GM23248 (cell line): ENCODE data around the gene CASZ1.

Experiments used
- EZH2 ChIP-seq: fragments of 200-600 bp; sonication (generic); IDR thresholded peaks from 2 replicates; pipeline ENCODE4 v1.6.1; 2018; ENCODE audit warnings: antibody characterized with exemption, mild to moderate bottlenecking; ENCODE audit not compliant: insufficient read depth, poor library complexity, severe bottlenecking
- EZH2phosphoT487 ChIP-seq: fragments of 200-600 bp; sonication (generic); IDR thresholded peaks from 2 replicates; pipeline ENCODE4 v1.6.1; 2018; ENCODE audit warnings: antibody characterized with exemption, moderate library complexity, mild to moderate bottlenecking, low read depth; ENCODE audit not compliant: insufficient read depth

DNA sequence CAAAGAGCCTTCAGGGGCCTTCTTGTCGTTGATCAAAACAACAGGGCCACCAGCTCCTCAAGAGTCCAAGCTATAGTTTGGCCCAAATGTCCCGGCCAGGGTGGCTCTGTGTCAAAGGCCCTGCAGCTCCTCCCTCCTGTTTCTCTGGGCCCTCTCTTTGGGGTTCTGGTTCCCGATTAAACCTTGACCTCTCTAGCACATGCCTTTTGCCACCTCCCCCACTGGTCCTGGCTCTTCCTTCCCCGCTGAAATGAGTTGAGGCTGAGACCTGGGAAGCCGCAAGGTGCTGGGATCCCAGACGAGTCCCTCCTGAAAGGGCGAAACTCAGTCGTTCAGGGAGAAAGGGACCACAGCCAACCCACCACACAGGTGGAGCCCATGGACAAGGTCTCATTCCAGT, 56.9 kb downstream of the CASZ1 start:
- TF ChIP-seq EZH2 (no peak), EZH2phosphoT487 (no peak)
